HepG2 (cell line): ENCODE results near the gene EPHA2. TPM values are rescaled to one million over a fixed set of nuclear protein-coding genes. Genes with fewer than 3 reads are reported as not detected.

Experiments
- ATAC-seq: fragments of 200-7000 bp; cut with Tn5 transposase; 3 replicates; pipeline ENCODE4 v1.9.1; 2020; ENCODE audit warnings: mild to moderate bottlenecking, moderate library complexity
- BruUV-seq: library from RNA; stranded (reverse); fragments of 400-500 nt; replicated peaks from 2 replicates; lab custom pipeline; 2021; lab: Mats Ljungman, UMichigan
- CTCF ChIA-PET: fragments of 300-600 bp; formaldehyde crosslinking; extraction: SDS; loops from one replicate; lab custom pipeline; 2021; ENCODE audit warnings: low total read pairs, inconsistent platforms, low intra/inter-chr PET ratio; lab: Yijun Ruan, JAX
- POLR2A ChIA-PET: fragments of 350-600 bp; sonication (Branson Sonifier 250); formaldehyde crosslinking; loops from one replicate; lab custom pipeline; 2020; ENCODE audit warnings: antibody characterized with exemption, inconsistent platforms; lab: Yijun Ruan, JAX
- DNase-seq: peaks from one replicate; pipeline ENCODE4 v3.0.0-alpha.2; 2015; ENCODE audit warnings: low spot score
- FAIRE-seq: peaks from 3 replicates; lab custom pipeline; 2011; peaks lifted over from hg19 to GRCh38; lab: Jason Lieb, UNC
- H2AFZ ChIP-seq: one replicate; pipeline ENCODE4 v1.6.1; 2011; ENCODE audit warnings: low read length, inconsistent platforms
- H3K27ac ChIP-seq: fragments of 300-600 bp; 3 replicates; pipeline ENCODE4 v1.8.0; 2011; ENCODE audit warnings: mixed run types, mild to moderate bottlenecking, mixed read lengths, low read length, inconsistent platforms; ENCODE audit not compliant: insufficient read depth; ENCODE audit errors: extremely low read length
- H3K27me3 ChIP-seq, 2 experiments: fragments of 200-600 bp in 1 of 2; 2 replicates in 1 of 2; 3 replicates in 1 of 2; pipeline versions ENCODE4 v1.6.0 to v1.8.0; 2011; ENCODE audit warnings: low read length in 2 of 2, mild to moderate bottlenecking in 2 of 2, moderate library complexity in 2 of 2, inconsistent platforms in 1 of 2; ENCODE audit not compliant: insufficient read depth in 2 of 2, control insufficient read depth in 1 of 2
- H3K36me3 ChIP-seq, 2 experiments: fragments of 200-600 bp in 1 of 2; replicated peaks in 1 of 2; 2 replicates in 1 of 2; 3 replicates in 1 of 2; pipeline versions ENCODE4 v1.5.1 to v1.8.0; 2011; ENCODE audit warnings: low read length in 2 of 2, inconsistent platforms in 1 of 2; ENCODE audit not compliant: insufficient read depth in 2 of 2, control insufficient read depth in 1 of 2
- H3K4me1 ChIP-seq: 2 replicates; pipeline ENCODE4 v1.5.1; 2012; ENCODE audit warnings: low read length, inconsistent platforms; ENCODE audit not compliant: insufficient read depth
- H3K4me2 ChIP-seq: 2 replicates; pipeline ENCODE4 v1.6.0; 2011; ENCODE audit warnings: low read depth, low read length, inconsistent platforms
- H3K4me3 ChIP-seq, 3 experiments: fragments of 200-600 bp in 1 of 3; sonication (generic), shearing (Covaris generic) in 1 of 3; replicated peaks in 1 of 3; 2 replicates each; pipeline ENCODE4 v1.5.1; 2011 to 2016; ENCODE audit warnings: low read length in 3 of 3, inconsistent platforms in 2 of 3, low read depth in 2 of 3, mild to moderate bottlenecking in 2 of 3, control low read depth in 1 of 3, mixed read lengths in 1 of 3; ENCODE audit not compliant: insufficient read depth in 1 of 3
- H3K79me2 ChIP-seq: one replicate; pipeline ENCODE4 v1.6.1; 2011; ENCODE audit warnings: low read length, inconsistent platforms; ENCODE audit not compliant: insufficient read depth
- H3K9ac ChIP-seq: 2 replicates; pipeline ENCODE4 v1.6.0; 2011; ENCODE audit warnings: mild to moderate bottlenecking, low read depth, low read length, inconsistent platforms; ENCODE audit not compliant: insufficient read depth
- H3K9me3 ChIP-seq: 2 replicates; pipeline ENCODE4 v1.5.1; 2012; ENCODE audit warnings: mild to moderate bottlenecking, low read length
- H4K20me1 ChIP-seq: 2 replicates; pipeline ENCODE4 v1.6.0; 2011; ENCODE audit warnings: inconsistent platforms, mild to moderate bottlenecking, low read length, moderate library complexity; ENCODE audit not compliant: insufficient read depth
- ARNTL ChIP-seq: sonication (generic); formaldehyde crosslinking; IDR thresholded peaks from 2 replicates; pipeline ENCODE4 v1.4.0; 2020; ENCODE audit warnings: mild to moderate bottlenecking, missing genetic modification reagents
- BORCS8-MEF2B ChIP-seq: sonication (generic); formaldehyde crosslinking; IDR thresholded peaks from 2 replicates; pipeline ENCODE4 v1.8.0; 2022; ENCODE audit warnings: mild to moderate bottlenecking, missing genetic modification reagents
- CENPT ChIP-seq: sonication (generic); formaldehyde crosslinking; IDR thresholded peaks from 2 replicates; pipeline ENCODE4 v1.8.0; 2022; ENCODE audit warnings: low read depth, mild to moderate bottlenecking, moderate library complexity, missing genetic modification reagents
- FLYWCH1 ChIP-seq: sonication (generic); formaldehyde crosslinking; IDR thresholded peaks from 2 replicates; pipeline ENCODE4 v1.8.1; 2023; ENCODE audit warnings: mild to moderate bottlenecking, missing genetic modification reagents
- KLF6 ChIP-seq: IDR thresholded peaks from 2 replicates; pipeline ENCODE4 v1.8.0; 2016; ENCODE audit warnings: missing biosample characterization, missing genetic modification reagents
- MBD4 ChIP-seq: IDR thresholded peaks from 2 replicates; pipeline ENCODE4 v1.6.1; 2012; ENCODE audit warnings: low read length, inconsistent platforms, borderline replicate concordance
- PHB2 ChIP-seq: fragments of 450-650 bp; IDR thresholded peaks from 2 replicates; pipeline ENCODE4 v1.6.1; 2018; ENCODE audit not compliant: partially characterized antibody
- PHF8 ChIP-seq: sonication (generic); formaldehyde crosslinking; IDR thresholded peaks from 2 replicates; pipeline ENCODE4 v1.5.0; 2020; ENCODE audit warnings: missing genetic modification reagents
- SMYD3 ChIP-seq: sonication (generic); formaldehyde crosslinking; IDR thresholded peaks from 2 replicates; pipeline ENCODE4 v1.8.1; 2023; ENCODE audit warnings: mild to moderate bottlenecking, missing genetic modification reagents
- TARDBP ChIP-seq: sonication (generic); formaldehyde crosslinking; IDR thresholded peaks from 2 replicates; pipeline ENCODE4 v1.8.0; 2022; ENCODE audit warnings: mild to moderate bottlenecking, missing genetic modification reagents
- TGIF2 ChIP-seq: IDR thresholded peaks from 2 replicates; pipeline ENCODE4 v1.6.1; 2016; ENCODE audit warnings: control low read depth, missing compliant biosample characterization
- ZFY ChIP-seq: sonication (generic); formaldehyde crosslinking; IDR thresholded peaks from 2 replicates; pipeline ENCODE4 v1.4.0; 2020; ENCODE audit warnings: missing genetic modification reagents
- ZMYM2 ChIP-seq: sonication (generic); formaldehyde crosslinking; IDR thresholded peaks from 2 replicates; pipeline ENCODE4 v1.8.0; 2022; ENCODE audit warnings: mild to moderate bottlenecking, missing genetic modification reagents
- ZNF337 ChIP-seq: sonication (generic); formaldehyde crosslinking; IDR thresholded peaks from 2 replicates; pipeline ENCODE4 v1.5.1; 2020; ENCODE audit warnings: missing genetic modification reagents, low read depth, mild to moderate bottlenecking, borderline replicate concordance
- ZNF546 ChIP-seq: sonication (generic); formaldehyde crosslinking; conservative IDR thresholded peaks from 2 replicates; pipeline ENCODE4 v1.8.1; 2023; ENCODE audit warnings: mild to moderate bottlenecking, missing genetic modification reagents
- WGBS: methylation state at CpG from one replicate; pipeline ENCODE4 v1.1.6; 2017; ENCODE audit warnings: low lambda C conversion rate; 5-methylcytosine and 5-hydroxymethylcytosine counted together
- in situ Hi-C: cut with HindIII; loops from 2 replicates; pipeline ENCODE4 v1.10.0; 2017; ENCODE audit warnings: low pct_unique_long_range_greater_than_20kb; ENCODE audit not compliant: extremely low pct_ligation_motif_present
- intact Hi-C: fragments of 100-400 bp; cut with micrococcal nuclease; formaldehyde crosslinking; loops from one replicate; pipeline ENCODE4 v1.10.0; 2022; ENCODE audit not compliant: unreplicated experiment
- polyA plus RNA-seq, 8 experiments: library from polyadenylated mRNA; depleted of rRNA in 3 of 8; stranded (reverse) in 7 of 8; unstranded in 1 of 8; fragments of >200 nt; fragmentation: Illumina TruSeq in 4 of 8; extraction: Trizol in 4 of 8; gene quantifications; 2 replicates each; pipeline versions ENCODE4 v1.2.1 to v1.2.3, GENCODE V29; 2011 to 2016; ENCODE audit warnings: low read depth in 4 of 8, missing spikeins in 1 of 8, mixed read lengths in 1 of 8; ENCODE audit not compliant: insufficient read depth in 1 of 8
- total RNA-seq, 5 experiments: library from RNA; depleted of rRNA; stranded (reverse); fragments of >200 nt; fragmentation: Illumina TruSeq; extraction: Trizol; gene quantifications; 2 replicates each; pipeline ENCODE4 v1.2.3, GENCODE V29; 2016; ENCODE audit warnings: low read depth in 1 of 5
- TF ChIP-seq, protein P1 (sequence below): sonication (generic); formaldehyde crosslinking; IDR thresholded peaks from 2 replicates; pipeline ENCODE4 v1.9.0; 2021; ENCODE audit warnings: missing genetic modification reagents, borderline replicate concordance
- TF ChIP-seq, protein P2 (sequence below): sonication (generic); formaldehyde crosslinking; conservative IDR thresholded peaks from 2 replicates; pipeline ENCODE4 v1.8.0; 2022; ENCODE audit warnings: missing genetic modification reagents
- TF ChIP-seq, protein P3 (sequence below): sonication (generic); formaldehyde crosslinking; IDR thresholded peaks from 2 replicates; pipeline ENCODE4 v1.8.0; 2022; ENCODE audit warnings: mild to moderate bottlenecking, missing genetic modification reagents, moderate library complexity
- TF ChIP-seq, protein P4 (sequence below): sonication (generic); formaldehyde crosslinking; IDR thresholded peaks from 2 replicates; pipeline ENCODE4 v1.5.0; 2020; ENCODE audit warnings: missing genetic modification reagents, mild to moderate bottlenecking, borderline replicate concordance

Gene EPHA2
- total and polyA plus RNA-seq, 2 of the 13 experiments (the other 11 are each of a cell fraction or from before 2014, with no cell fraction given): 33.6 to 53.6 TPM

DNA sequence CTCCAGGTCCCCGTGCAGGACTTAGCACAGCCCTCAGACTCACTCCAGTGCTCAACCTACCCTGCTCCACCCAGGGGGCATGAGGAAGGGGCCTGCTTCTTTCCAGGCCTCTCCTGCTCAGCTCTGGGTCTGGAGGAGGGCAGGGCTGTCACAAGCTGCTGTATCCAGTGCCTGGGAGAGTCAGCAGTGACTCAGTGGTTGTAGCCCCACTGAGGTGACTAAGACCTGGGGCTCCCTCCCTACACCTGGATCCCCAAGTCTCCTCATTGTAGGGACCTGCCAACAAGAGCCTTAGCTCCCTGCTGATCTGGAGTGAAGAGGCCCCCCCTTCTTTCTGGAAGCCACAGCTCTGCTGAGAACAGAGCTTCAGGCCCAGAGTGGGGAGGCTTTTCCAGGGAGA, 46.3 kb downstream of the EPHA2 start:
- FAIRE-seq: no peak
- Histone ChIP-seq H3K79me2 (no peaks in the 10 kb centered on the region), H3K4me2 (no peak overlapping the region), H4K20me1 (no peaks in the 10 kb centered on the region), H3K9me3 (peaks cover 9% of the 10 kb centered on the region), H3K9ac (no peak overlapping the region), H3K4me3 (no peak overlapping the region), H2AFZ (no peak overlapping the region), H3K27me3 (peaks cover 5 to 20% of the 10 kb centered on the region in 2 experiments; a peak in 4 of 5 replicates), H3K4me1 (peaks cover 46% of the 10 kb centered on the region), H3K36me3 (no peaks in the 10 kb centered on the region), H3K27ac (no peak overlapping the region)
- no peak for DNase-seq
- in situ Hi-C loops (no loop called here), intact Hi-C loops (no loop called here)
- no TSS peak for BruUV-seq
- 0% methylated on average over 1 of the region's 1 CpG for WGBS
- ATAC-seq: no peak
- ChIA-PET POLR2A (interaction anchor here (1.3 kb wide), 1 partner anchor 73 kb away, joined by 3 read pairs; no protein-coding TSS in a partner anchor), CTCF (no interaction called here)
- TF ChIP-seq KLF6 (CRISPR knock-in tag): no peak
- TF ChIP-seq PHB2: no peak
- no peak for TF ChIP-seq SMYD3 (CRISPR knock-in tag)
- TF ChIP-seq, protein P1, sequence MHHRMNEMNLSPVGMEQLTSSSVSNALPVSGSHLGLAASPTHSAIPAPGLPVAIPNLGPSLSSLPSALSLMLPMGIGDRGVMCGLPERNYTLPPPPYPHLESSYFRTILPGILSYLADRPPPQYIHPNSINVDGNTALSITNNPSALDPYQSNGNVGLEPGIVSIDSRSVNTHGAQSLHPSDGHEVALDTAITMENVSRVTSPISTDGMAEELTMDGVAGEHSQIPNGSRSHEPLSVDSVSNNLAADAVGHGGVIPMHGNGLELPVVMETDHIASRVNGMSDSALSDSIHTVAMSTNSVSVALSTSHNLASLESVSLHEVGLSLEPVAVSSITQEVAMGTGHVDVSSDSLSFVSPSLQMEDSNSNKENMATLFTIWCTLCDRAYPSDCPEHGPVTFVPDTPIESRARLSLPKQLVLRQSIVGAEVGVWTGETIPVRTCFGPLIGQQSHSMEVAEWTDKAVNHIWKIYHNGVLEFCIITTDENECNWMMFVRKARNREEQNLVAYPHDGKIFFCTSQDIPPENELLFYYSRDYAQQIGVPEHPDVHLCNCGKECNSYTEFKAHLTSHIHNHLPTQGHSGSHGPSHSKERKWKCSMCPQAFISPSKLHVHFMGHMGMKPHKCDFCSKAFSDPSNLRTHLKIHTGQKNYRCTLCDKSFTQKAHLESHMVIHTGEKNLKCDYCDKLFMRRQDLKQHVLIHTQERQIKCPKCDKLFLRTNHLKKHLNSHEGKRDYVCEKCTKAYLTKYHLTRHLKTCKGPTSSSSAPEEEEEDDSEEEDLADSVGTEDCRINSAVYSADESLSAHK (CRISPR knock-in tag): no peak
- TF ChIP-seq FLYWCH1 (CRISPR knock-in tag): no peak
- no peak for TF ChIP-seq ARNTL (CRISPR knock-in tag)
- no peak for TF ChIP-seq ZNF546 (CRISPR knock-in tag)
- TF ChIP-seq BORCS8-MEF2B (CRISPR knock-in tag): no peak
- TF ChIP-seq, protein P2, sequence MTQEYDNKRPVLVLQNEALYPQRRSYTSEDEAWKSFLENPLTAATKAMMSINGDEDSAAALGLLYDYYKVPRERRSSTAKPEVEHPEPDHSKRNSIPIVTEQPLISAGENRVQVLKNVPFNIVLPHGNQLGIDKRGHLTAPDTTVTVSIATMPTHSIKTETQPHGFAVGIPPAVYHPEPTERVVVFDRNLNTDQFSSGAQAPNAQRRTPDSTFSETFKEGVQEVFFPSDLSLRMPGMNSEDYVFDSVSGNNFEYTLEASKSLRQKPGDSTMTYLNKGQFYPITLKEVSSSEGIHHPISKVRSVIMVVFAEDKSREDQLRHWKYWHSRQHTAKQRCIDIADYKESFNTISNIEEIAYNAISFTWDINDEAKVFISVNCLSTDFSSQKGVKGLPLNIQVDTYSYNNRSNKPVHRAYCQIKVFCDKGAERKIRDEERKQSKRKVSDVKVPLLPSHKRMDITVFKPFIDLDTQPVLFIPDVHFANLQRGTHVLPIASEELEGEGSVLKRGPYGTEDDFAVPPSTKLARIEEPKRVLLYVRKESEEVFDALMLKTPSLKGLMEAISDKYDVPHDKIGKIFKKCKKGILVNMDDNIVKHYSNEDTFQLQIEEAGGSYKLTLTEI (CRISPR knock-in tag): no peak
- no peak for TF ChIP-seq TGIF2 (CRISPR knock-in tag)
- TF ChIP-seq MBD4: no peak
- no peak for TF ChIP-seq TARDBP (CRISPR knock-in tag)
- TF ChIP-seq PHF8: no peak
- no peak for TF ChIP-seq ZMYM2 (CRISPR knock-in tag)
- TF ChIP-seq, protein P3, sequence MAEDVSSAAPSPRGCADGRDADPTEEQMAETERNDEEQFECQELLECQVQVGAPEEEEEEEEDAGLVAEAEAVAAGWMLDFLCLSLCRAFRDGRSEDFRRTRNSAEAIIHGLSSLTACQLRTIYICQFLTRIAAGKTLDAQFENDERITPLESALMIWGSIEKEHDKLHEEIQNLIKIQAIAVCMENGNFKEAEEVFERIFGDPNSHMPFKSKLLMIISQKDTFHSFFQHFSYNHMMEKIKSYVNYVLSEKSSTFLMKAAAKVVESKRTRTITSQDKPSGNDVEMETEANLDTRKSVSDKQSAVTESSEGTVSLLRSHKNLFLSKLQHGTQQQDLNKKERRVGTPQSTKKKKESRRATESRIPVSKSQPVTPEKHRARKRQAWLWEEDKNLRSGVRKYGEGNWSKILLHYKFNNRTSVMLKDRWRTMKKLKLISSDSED (CRISPR knock-in tag): no peak
- no peak for TF ChIP-seq ZNF337 (CRISPR knock-in tag)
- TF ChIP-seq, protein P4, sequence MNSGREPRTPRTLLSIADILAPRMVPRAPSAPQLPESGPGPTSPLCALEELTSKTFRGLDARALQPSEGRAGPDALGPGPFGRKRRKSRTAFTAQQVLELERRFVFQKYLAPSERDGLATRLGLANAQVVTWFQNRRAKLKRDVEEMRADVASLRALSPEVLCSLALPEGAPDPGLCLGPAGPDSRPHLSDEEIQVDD: no peak
- TF ChIP-seq ZFY: no peak
- no peak for TF ChIP-seq CENPT (CRISPR knock-in tag)
- TF ChIP-seq, all 625 proteins: peak for 0
